HEK293 (cell line): ENCODE measurements around the gene STK32C.

Experiments
- CTCF ChIA-PET: fragments of 350-600 bp; formaldehyde crosslinking; extraction: SDS; loops from one replicate; lab custom pipeline; 2021; ENCODE audit warnings: antibody characterized with exemption; lab: Yijun Ruan, JAX
- POLR2A ChIA-PET: fragments of 300-600 bp; formaldehyde crosslinking; extraction: SDS; loops from one replicate; lab custom pipeline; 2020; ENCODE audit warnings: antibody characterized with exemption, inconsistent platforms; lab: Yijun Ruan, JAX
- H3K27ac ChIP-seq: fragments of 200-500 bp; sonication (Bioruptor generic); 2 replicates; pipeline ENCODE4 v1.5.1; 2014; ENCODE audit warnings: low read depth, low read length, control low read depth, inconsistent platforms; ENCODE audit errors: extremely low read depth
- H3K36me3 ChIP-seq, 2 experiments: fragments of 200-500 bp in 1 of 2; sonication (Bioruptor generic) in 1 of 2; 1 replicate in 1 of 2; 2 replicates in 1 of 2; pipeline ENCODE4 v1.5.1; 2014 to 2017; ENCODE audit warnings: inconsistent platforms in 2 of 2, low read length in 2 of 2; ENCODE audit not compliant: control insufficient read depth in 2 of 2, insufficient read depth in 1 of 2
- H3K4me1 ChIP-seq: fragments of 200-500 bp; sonication (Bioruptor generic); 2 replicates; pipeline ENCODE4 v1.5.1; 2014; ENCODE audit warnings: mild to moderate bottlenecking, low read length, inconsistent platforms; ENCODE audit not compliant: control insufficient read depth, insufficient read depth
- H3K4me3 ChIP-seq: 2 replicates; pipeline ENCODE4 v1.5.1; 2011; ENCODE audit warnings: low read depth, mild to moderate bottlenecking, control low read depth, low read length, moderate library complexity
- H3K9me3 ChIP-seq: fragments of 200-500 bp; sonication (Bioruptor generic); 2 replicates; pipeline ENCODE4 v1.5.1; 2014; ENCODE audit warnings: low read depth, low read length, inconsistent platforms; ENCODE audit not compliant: control insufficient read depth, insufficient read depth
- EGR2 ChIP-seq: fragments of 450-650 bp; formaldehyde crosslinking; IDR thresholded peaks from 2 replicates; pipeline ENCODE4 v1.5.1; 2016; ENCODE audit warnings: low read depth, missing biosample characterization, missing genetic modification characterization
- GLI2 ChIP-seq: fragments of 450-650 bp; formaldehyde crosslinking; IDR thresholded peaks from 2 replicates; pipeline ENCODE4; 2017; ENCODE audit warnings: missing biosample characterization, missing genetic modification characterization, low read depth, borderline replicate concordance
- GLIS1 ChIP-seq: fragments of 450-650 bp; formaldehyde crosslinking; IDR thresholded peaks from 2 replicates; pipeline ENCODE4 v1.5.1; 2016; ENCODE audit warnings: missing biosample characterization, missing genetic modification characterization
- IKZF3 ChIP-seq: fragments of 450-650 bp; IDR thresholded peaks from 2 replicates; pipeline ENCODE4 v1.5.0; 2018; ENCODE audit warnings: missing biosample characterization, mild to moderate bottlenecking, missing genetic modification characterization, moderate library complexity
- KLF1 ChIP-seq: fragments of 450-650 bp; formaldehyde crosslinking; IDR thresholded peaks from 2 replicates; pipeline ENCODE4 v1.5.1; 2016; ENCODE audit warnings: missing biosample characterization, missing genetic modification characterization
- KLF9 ChIP-seq: fragments of 450-650 bp; formaldehyde crosslinking; IDR thresholded peaks from 2 replicates; pipeline ENCODE4 v1.5.1; 2016; ENCODE audit warnings: missing biosample characterization, missing genetic modification characterization, low read depth
- ZBTB1 ChIP-seq: fragments of 450-650 bp; formaldehyde crosslinking; IDR thresholded peaks from 2 replicates; pipeline ENCODE4 v1.5.1; 2016; ENCODE audit warnings: missing biosample characterization, missing genetic modification characterization
- ZBTB20 ChIP-seq: fragments of 450-650 bp; formaldehyde crosslinking; IDR thresholded peaks from 2 replicates; pipeline ENCODE4 v1.5.1; 2016; ENCODE audit warnings: missing biosample characterization, missing genetic modification characterization
- ZBTB48 ChIP-seq: fragments of 450-650 bp; formaldehyde crosslinking; IDR thresholded peaks from 2 replicates; pipeline ENCODE4 v1.5.1; 2016; ENCODE audit warnings: missing biosample characterization, missing genetic modification characterization
- ZFHX2 ChIP-seq: fragments of 450-650 bp; formaldehyde crosslinking; conservative IDR thresholded peaks from 2 replicates; pipeline ENCODE4 v1.5.1; 2016; ENCODE audit warnings: missing biosample characterization, missing genetic modification characterization
- ZFP37 ChIP-seq: fragments of 450-650 bp; formaldehyde crosslinking; IDR thresholded peaks from 2 replicates; pipeline ENCODE4 v1.5.1; 2016; ENCODE audit warnings: missing biosample characterization, missing genetic modification characterization
- ZNF121 ChIP-seq: fragments of 450-650 bp; formaldehyde crosslinking; IDR thresholded peaks from 2 replicates; pipeline ENCODE4 v1.5.1; 2016; ENCODE audit warnings: missing biosample characterization, missing genetic modification characterization
- ZNF132 ChIP-seq: fragments of 450-650 bp; formaldehyde crosslinking; IDR thresholded peaks from 2 replicates; pipeline ENCODE4 v1.5.1; 2017; ENCODE audit warnings: missing biosample characterization, missing genetic modification characterization, borderline replicate concordance
- ZNF221 ChIP-seq: fragments of 450-650 bp; formaldehyde crosslinking; IDR thresholded peaks from 2 replicates; pipeline ENCODE4 v1.5.1; 2017; ENCODE audit warnings: missing biosample characterization, missing genetic modification characterization, borderline replicate concordance
- ZNF239 ChIP-seq: fragments of 450-650 bp; formaldehyde crosslinking; IDR thresholded peaks from 2 replicates; pipeline ENCODE4 v1.5.1; 2016; ENCODE audit warnings: missing biosample characterization, missing genetic modification characterization
- ZNF350 ChIP-seq: fragments of 450-650 bp; formaldehyde crosslinking; IDR thresholded peaks from 2 replicates; pipeline ENCODE4 v1.5.0; 2017; ENCODE audit warnings: missing biosample characterization, mild to moderate bottlenecking, missing genetic modification characterization
- ZNF404 ChIP-seq: fragments of 450-650 bp; formaldehyde crosslinking; IDR thresholded peaks from 2 replicates; pipeline ENCODE4 v1.5.1; 2017; ENCODE audit warnings: missing biosample characterization, missing genetic modification characterization
- ZNF433 ChIP-seq: fragments of 450-650 bp; formaldehyde crosslinking; IDR thresholded peaks from 2 replicates; pipeline ENCODE4 v1.5.1; 2016; ENCODE audit warnings: missing biosample characterization, missing genetic modification characterization, low read depth
- ZNF610 ChIP-seq: fragments of 450-650 bp; formaldehyde crosslinking; IDR thresholded peaks from 2 replicates; pipeline ENCODE4 v1.5.1; 2016; ENCODE audit warnings: missing biosample characterization, missing genetic modification characterization, borderline replicate concordance
- ZNF670 ChIP-seq: fragments of 450-650 bp; formaldehyde crosslinking; IDR thresholded peaks from 2 replicates; pipeline ENCODE4 v1.5.1; 2016; ENCODE audit warnings: missing biosample characterization, missing genetic modification characterization, low read depth
- ZNF701 ChIP-seq: fragments of 450-650 bp; formaldehyde crosslinking; IDR thresholded peaks from 2 replicates; pipeline ENCODE4 v1.5.1; 2016; ENCODE audit warnings: missing biosample characterization, missing genetic modification characterization
- ZNF76 ChIP-seq: fragments of 450-650 bp; formaldehyde crosslinking; IDR thresholded peaks from 2 replicates; pipeline ENCODE4; 2016; ENCODE audit warnings: low read depth, missing biosample characterization, missing genetic modification characterization, borderline replicate concordance
- ZNF776 ChIP-seq: fragments of 450-650 bp; formaldehyde crosslinking; IDR thresholded peaks from 2 replicates; pipeline ENCODE4 v1.5.0; 2017; ENCODE audit warnings: missing biosample characterization, missing genetic modification characterization, borderline replicate concordance
- ZSCAN30 ChIP-seq: fragments of 450-650 bp; IDR thresholded peaks from 2 replicates; pipeline ENCODE4 v1.5.1; 2018; ENCODE audit warnings: missing biosample characterization, mild to moderate bottlenecking, missing genetic modification characterization, moderate library complexity
- TF ChIP-seq, protein P1 (sequence below): fragments of 450-650 bp; formaldehyde crosslinking; IDR thresholded peaks from 2 replicates; pipeline ENCODE4 v1.5.1; 2016; ENCODE audit warnings: missing biosample characterization, missing genetic modification characterization
- TF ChIP-seq, protein P2 (sequence below): fragments of 450-650 bp; IDR thresholded peaks from 2 replicates; pipeline ENCODE4 v1.5.1; 2018; ENCODE audit warnings: missing biosample characterization, mild to moderate bottlenecking, missing genetic modification characterization

The STK32C gene

GRCh38 chr10:132301371-132302330, 6.1 kb downstream of the STK32C start:
- Histone ChIP-seq H3K9me3 (no peaks in the 10 kb centered on the region; the same call in 1 of the 2 replicates), H3K4me1 (no peaks in the 10 kb centered on the region), H3K36me3 (no peaks in the 10 kb centered on the region), H3K4me3 (no peak overlapping the region), H3K27ac (no peak overlapping the region)
- TF ChIP-seq GLIS1 (tag by site-specific recombination): no peak
- TF ChIP-seq ZNF132 (tag by site-specific recombination): no peak
- TF ChIP-seq ZNF404 (tag by site-specific recombination): no peak
- no peak for TF ChIP-seq IKZF3 (tag by site-specific recombination)
- no peak for TF ChIP-seq ZNF701
- no peak for TF ChIP-seq ZBTB1
- TF ChIP-seq ZNF433 (tag by site-specific recombination): no peak
- TF ChIP-seq ZNF670 (tag by site-specific recombination): no peak
- TF ChIP-seq KLF1 (tag by site-specific recombination): no peak
- TF ChIP-seq ZNF239 (tag by site-specific recombination): no peak
- TF ChIP-seq ZNF121 (tag by site-specific recombination): no peak
- TF ChIP-seq ZNF610: no peak
- TF ChIP-seq, protein P1, sequence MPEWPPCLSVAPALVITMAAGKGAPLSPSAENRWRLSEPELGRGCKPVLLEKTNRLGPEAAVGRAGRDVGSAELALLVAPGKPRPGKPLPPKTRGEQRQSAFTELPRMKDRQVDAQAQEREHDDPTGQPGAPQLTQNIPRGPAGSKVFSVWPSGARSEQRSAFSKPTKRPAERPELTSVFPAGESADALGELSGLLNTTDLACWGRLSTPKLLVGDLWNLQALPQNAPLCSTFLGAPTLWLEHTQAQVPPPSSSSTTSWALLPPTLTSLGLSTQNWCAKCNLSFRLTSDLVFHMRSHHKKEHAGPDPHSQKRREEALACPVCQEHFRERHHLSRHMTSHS: no peak
- no peak for TF ChIP-seq ZFP37 (tag by site-specific recombination)
- TF ChIP-seq GLI2: no peak
- TF ChIP-seq KLF9: no peak
- TF ChIP-seq ZBTB48 (tag by site-specific recombination): no peak
- no peak for TF ChIP-seq ZNF221 (tag by site-specific recombination)
- no peak for TF ChIP-seq ZNF350
- no peak for TF ChIP-seq ZSCAN30 (tag by site-specific recombination)
- ChIA-PET CTCF (interaction anchor here (1.2 kb wide), 1 partner anchor 78 kb away, joined by 3 read pairs; no protein-coding TSS in a partner anchor), POLR2A (no interaction called here)

- Histone ChIP-seq H3K9me3 (no peaks in the 10 kb centered on the region), H3K36me3 (no peaks in the 10 kb centered on the region), H3K4me1 (no peaks in the 10 kb centered on the region), H3K4me3 (no peak overlapping the region), H3K27ac (no peak overlapping the region)
- ChIA-PET POLR2A (no interaction called here), CTCF (interaction anchor here (0.6 to 1.2 kb wide), 2 partner anchors 36 to 77 kb away, joined by 3 read pairs; no protein-coding TSS in a partner anchor)
- TF ChIP-seq, protein P1: no peak
- TF ChIP-seq ZFHX2 (tag by site-specific recombination) (0 out of 2 replicates have a peak, but pooled peaks have one; percentile 17), ZNF76 (no peak), ZNF776 (tag by site-specific recombination) (no peak), EGR2 (tag by site-specific recombination) (0 out of 2 replicates have a peak, but pooled peaks have one; percentile 44), ZBTB20 (tag by site-specific recombination) (no peak)
- TF ChIP-seq, protein P2, sequence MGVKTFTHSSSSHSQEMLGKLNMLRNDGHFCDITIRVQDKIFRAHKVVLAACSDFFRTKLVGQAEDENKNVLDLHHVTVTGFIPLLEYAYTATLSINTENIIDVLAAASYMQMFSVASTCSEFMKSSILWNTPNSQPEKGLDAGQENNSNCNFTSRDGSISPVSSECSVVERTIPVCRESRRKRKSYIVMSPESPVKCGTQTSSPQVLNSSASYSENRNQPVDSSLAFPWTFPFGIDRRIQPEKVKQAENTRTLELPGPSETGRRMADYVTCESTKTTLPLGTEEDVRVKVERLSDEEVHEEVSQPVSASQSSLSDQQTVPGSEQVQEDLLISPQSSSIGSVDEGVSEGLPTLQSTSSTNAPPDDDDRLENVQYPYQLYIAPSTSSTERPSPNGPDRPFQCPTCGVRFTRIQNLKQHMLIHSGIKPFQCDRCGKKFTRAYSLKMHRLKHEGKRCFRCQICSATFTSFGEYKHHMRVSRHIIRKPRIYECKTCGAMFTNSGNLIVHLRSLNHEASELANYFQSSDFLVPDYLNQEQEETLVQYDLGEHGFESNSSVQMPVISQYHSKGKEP (tag by site-specific recombination): no peak
Measured at GRCh38 chr10:132300582-132300981, 7.2 kb downstream of the STK32C start.
